Superior temporal gyrus (tissue), 1 donor: ENCODE data around the gene CNN2.

Source experiments
- DNase-seq: peaks from one replicate; pipeline ENCODE4 v3.0.0-alpha.2; 2016; ENCODE audit errors: extremely low spot score

Gene CNN2

DNA sequence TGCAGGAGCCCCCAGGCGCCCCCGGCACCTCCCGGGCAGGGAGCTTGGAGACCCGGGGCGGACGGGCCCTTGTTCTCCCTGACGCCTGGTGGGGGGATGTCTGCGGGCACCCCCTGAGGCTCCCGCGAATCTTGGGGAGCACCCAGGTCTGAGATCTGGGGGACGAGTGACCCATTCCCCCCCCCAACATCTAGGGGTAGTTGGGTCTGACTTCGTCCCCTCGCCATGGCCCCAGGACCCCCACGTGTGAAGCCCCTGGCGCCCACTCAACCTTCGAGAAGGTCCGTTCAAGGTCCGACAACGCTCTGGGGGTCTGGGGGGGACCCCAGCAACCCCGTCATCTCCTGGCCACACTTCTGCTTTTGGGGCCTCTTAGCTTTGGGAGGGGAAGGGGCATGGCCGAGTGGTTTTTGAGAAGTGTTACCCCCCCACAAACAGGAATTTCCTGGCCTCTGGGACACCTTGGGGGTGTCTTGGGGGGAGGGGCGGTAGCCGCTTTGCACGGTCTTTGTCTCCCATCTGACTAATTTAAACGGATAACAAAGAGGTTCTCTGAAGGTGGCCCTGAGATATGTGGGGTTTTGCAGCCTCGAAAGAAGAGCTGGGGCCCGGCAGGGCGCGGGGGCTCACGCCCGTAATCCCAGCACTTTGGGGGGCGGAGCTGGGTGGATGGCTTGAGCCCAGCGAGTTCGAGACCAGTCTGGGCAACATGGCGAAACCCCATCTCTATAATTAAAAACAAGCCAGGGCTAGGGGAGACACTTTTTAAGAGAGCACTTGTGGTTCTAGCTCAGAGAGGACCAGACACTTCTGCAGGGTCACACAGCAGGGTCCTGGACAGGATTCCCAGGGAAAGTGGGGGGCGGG is 608 bp downstream of the CNN2 start:
- no peak for DNase-seq

DNA sequence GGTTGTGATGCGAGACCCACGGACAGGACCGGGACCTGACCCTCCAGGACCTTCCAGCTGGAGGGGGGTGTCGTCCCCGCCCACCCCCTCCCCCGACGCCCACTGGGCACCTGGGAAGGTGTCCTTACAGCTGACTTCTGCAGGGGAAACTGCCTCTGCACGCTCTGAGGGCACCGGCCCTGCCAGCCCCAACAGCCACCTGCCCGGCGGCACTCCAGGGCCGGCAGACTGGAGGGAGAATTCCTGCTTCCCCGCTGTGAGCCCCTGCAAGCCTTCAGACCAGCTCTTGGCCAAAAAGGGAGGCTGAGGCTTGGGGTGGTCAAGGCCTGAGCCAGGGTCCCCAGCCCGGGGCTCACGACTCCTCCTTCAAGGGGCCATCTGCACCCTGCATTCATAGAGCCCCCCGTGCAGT is 1.2 kb downstream of the CNN2 start:
- no peak for DNase-seq

DNA sequence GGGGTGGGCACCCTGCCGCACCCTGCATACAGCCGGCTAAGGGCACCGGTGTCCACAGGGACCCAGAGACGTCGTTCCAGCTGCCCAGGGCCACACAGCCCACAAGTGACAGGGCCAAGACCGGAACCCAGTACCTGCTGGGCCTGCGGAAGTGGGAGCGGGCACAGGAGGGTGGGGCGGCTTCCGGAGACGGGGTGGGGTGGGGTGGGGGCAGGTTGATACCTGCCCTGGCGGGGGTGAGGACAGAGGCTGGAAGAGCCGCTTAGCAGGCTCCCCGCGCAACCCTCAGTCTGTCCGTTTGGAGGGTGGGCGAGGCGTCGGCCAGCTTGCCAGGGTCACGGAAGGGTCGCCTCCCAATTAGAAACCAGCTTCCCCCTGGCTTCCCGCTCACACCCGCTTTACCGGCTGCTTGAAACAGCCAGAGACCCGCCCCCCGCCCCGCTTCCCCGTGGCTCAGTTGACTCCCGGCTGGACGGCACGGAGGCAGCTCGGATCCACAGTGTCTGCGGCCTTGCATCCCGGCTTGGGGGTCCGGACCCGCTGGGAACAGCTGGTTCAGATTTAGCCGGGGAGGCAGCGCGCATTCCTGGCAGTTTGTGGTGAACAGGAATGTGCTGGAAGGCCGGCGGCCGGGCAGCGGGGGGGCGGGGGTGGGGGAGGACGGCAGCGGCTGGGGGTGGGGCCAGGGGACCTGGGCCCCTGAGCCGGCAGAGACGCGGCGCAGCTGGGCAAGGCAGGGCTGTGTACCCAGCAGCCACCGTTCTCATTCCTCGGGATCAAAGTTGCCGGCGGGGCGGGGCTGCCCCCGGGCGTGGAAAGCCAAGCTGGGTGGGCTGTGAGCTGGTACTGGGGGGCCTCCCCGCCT is 1.9 kb downstream of the CNN2 start:
- no peak for DNase-seq

DNA sequence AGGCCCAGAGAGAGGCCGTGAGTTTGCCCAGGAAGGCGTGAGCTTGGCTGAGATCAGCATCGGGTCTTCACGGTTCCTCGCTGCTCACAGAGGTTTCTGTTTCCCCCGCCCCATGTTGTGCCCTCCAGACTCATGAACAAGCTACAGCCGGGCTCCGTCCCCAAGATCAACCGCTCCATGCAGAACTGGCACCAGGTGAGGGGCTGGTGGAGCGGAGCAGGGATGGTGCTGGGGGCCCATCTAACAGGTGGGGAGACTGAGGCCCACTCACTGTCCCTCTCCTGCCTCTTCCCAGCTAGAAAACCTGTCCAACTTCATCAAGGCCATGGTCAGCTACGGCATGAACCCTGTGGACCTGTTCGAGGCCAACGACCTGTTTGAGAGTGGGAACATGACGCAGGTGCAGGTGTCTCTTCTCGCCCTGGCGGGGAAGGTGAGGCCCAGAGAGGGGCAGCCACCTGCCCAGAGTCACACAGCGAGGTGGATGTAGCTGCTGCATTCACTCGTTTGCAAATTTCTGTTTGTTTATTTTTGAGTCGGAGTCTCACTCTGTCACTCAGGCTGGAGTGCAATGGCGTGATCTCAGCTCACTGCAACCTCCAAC is 6.0 kb downstream of the CNN2 start:
- DNase-seq, result no peak

DNA sequence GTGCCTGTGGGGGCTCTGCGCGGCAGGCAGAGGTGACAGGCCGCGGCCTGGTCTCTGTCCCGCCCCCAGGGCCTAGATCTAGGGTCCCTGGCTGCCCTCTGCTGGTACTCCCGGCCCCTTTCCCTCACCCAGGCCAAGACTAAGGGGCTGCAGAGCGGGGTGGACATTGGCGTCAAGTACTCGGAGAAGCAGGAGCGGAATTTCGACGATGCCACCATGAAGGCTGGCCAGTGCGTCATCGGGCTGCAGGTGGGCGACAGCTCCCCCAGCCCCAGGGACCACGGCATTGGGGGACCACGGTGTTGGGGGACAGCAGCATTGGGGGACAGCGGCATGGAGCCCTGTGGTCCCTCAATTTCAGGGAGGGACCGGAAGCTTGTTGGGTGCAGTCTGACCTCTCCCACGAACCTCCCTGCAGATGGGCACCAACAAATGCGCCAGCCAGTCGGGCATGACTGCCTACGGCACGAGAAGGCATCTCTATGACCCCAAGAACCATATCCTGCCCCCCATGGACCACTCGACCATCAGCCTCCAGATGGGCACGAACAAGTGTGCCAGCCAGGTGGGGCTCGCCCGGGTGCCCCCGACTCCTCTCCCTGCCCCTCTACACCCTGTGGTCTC is 9.7 kb downstream of the CNN2 start:
- DNase-seq, result no peak

DNA sequence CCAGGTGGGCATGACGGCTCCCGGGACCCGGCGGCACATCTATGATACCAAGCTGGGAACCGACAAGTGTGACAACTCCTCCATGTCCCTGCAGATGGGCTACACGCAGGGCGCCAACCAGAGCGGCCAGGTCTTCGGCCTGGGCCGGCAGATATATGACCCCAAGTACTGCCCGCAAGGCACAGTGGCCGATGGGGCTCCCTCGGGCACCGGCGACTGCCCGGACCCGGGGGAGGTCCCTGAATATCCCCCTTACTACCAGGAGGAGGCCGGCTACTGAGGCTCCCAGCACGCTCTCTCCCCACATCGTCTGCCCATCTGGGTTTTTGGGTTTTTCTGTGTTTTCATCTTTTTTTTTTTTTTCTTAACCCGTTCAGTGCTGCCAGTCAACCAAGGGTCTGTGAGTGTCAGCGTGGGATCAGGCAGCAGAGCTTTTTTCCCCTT is 11.2 kb downstream of the CNN2 start:
- no peak for DNase-seq

DNA sequence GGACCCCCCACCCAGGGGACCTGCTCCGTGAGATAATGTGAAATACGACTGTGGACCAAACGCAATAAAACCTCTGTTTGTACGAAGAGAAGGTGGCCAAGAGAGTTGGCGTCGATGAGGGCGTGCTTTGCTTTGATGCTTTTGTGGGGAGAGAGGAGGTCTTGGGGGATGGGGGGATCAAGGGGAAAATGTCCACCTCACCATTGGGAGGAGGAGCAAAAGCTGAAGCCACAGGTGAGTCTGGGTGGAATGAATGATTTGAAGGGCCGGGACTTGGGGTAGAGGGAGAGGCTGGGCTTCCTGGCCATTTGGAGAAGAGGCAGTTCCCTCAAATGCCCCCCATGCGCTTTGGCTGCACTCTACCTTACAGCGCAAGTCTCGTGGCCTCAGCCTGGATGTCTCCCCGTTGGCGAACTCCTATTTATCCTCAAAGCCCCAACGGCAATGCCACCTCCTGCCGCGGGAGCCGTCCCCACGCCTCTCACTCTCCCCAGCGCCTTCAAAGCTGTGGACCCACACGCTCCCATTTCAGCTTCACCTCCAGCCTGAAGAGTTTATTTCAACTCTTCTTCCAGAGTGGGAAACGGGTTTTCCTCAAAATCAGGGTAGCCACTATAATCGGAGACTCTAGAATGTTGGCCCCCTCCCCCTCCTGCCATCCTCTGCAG is 12.7 kb downstream of the CNN2 start:
- no peak for DNase-seq

DNA sequence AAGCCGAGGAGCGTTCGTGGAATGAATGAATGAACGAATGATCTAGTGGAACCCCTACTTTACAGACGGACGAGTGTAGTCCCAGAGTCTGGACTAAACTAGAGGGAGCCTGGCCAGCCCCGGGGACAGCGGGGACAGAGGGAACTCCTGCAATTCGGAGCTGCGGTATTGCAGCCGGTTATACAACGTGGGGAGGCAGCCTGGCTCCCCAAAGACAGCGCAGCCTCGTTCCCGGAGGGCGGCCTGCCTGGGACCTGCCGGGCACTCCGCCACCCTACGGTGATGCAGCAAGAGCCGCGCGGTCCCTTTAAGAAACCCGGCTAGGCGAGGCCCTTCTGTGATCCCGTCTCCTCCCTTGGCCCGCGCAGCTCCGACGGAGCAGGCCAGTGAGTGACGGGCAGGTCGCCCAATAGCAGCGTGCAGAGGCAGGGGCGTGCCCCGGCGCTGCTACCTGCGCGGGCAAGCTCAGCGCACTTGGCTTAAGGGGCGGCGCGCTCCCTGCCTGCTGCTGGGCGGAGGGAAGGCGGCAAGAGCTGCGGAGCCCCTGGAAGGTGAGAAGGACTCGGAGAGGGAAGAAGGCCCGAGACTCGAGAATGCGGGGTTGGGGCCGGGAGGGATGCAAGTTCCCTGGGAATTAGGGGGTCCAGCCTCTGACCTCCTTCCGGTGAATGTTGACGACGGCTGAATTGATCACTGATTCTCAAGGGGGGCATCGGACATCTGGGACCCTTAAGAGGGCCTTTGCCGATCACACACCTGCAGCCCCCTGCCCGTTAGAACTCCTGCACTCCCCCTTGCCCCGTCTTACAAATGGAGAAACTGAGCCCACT is 13.5 kb downstream of the CNN2 start, which contains the start of gene ABCA7:
TSS of gene ABCA7 (plus strand) at position 462 of the 830 bp plus-strand sequence. CDS start 1,255 bp downstream, outside the sequence.
- peak; percentile 97 for DNase-seq

DNA sequence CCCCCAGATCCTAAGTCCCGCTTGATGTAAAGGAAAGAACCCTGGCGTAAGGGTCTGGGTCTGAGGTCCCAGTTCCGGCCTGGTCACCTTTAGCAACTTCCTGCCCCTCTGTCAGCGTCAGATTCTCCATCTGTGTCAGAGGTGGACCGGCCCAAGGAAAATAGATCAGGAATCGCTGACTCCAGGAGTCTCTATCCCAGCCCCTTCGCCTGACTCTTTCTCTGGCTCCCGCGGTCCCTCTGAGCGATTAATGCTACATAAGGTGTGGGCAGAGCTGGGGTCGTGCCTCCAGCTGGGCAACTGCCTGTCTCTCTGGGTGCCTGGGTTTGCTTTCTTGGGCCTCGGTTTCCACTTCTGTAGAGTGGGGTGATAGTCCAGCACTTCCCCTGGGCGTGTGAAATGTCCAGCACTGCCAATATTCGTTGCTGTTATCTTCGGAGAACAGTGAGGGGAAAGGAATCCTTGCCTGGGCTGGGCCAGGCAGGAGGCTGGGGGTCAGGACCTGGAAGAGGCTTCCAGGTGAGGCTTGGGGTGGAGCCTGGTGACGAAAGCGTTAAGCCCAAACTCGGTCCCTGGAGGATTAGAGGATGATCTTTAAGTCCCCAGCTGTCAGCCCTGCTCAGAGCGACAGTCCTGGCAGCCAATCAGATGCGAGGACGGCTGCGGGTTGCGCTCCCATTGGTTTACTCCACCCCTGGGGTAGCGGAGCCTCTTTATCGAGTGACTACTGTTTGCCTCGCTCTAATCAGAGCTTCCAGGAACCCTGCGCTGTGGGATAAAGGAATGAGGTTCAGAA is 14.3 kb downstream of the CNN2 start:
- peak; percentile 95 for DNase-seq

DNA sequence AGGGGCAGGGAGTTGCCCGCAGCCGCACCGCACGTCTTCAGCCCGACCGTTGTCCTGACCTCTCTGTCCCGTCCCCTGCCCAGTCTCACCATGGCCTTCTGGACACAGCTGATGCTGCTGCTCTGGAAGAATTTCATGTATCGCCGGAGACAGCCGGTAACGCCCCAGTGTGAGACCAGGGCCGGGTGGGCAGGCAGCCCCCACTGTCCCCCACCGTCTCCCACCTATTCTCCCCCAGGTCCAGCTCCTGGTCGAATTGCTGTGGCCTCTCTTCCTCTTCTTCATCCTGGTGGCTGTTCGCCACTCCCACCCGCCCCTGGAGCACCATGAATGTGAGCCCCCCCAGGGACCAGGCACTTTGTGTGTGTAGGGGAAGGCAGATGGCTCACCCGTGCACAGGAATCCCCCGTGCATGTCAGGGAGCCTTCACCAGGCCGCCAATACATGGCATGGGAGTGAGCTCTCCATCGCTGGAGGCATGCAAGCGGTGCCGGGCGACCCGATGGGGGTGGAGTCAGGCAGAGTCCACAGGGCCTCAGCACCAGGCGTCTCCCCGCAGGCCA is 14.9 kb downstream of the CNN2 start:
- DNase-seq, result no peak

DNA sequence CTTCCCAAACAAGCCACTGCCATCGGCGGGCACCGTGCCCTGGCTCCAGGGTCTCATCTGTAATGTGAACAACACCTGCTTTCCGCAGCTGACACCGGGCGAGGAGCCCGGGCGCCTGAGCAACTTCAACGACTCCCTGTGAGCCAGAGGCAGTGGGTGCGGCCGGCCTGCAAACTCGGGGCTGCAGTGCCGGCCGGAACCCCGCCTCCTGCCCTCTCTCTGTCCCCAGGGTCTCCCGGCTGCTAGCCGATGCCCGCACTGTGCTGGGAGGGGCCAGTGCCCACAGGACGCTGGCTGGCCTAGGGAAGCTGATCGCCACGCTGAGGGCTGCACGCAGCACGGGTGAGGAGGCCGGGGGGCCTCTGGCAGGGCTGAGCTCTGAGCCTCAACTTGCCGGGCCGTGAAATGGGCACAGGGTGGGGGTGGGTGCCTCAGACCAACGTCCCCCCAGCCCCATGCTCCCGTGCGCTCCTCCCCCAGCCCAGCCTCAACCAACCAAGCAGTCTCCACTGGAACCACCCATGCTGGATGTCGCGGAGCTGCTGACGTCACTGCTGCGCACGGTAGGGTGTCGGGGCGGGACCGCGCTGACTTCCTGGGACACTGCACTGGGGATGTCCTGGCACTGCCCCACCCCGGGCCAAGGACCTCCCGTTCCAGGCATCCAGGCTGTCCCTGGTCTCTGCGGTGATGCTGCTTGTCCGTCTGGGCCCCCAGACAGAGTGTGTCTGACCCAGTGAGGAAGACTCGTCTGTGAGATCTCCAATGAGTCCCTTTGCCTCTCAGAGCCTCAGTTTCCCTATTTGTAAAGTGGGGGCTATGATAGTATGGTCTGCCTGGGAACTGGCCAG is 15.7 kb downstream of the CNN2 start:
- DNase-seq, result no peak

DNA sequence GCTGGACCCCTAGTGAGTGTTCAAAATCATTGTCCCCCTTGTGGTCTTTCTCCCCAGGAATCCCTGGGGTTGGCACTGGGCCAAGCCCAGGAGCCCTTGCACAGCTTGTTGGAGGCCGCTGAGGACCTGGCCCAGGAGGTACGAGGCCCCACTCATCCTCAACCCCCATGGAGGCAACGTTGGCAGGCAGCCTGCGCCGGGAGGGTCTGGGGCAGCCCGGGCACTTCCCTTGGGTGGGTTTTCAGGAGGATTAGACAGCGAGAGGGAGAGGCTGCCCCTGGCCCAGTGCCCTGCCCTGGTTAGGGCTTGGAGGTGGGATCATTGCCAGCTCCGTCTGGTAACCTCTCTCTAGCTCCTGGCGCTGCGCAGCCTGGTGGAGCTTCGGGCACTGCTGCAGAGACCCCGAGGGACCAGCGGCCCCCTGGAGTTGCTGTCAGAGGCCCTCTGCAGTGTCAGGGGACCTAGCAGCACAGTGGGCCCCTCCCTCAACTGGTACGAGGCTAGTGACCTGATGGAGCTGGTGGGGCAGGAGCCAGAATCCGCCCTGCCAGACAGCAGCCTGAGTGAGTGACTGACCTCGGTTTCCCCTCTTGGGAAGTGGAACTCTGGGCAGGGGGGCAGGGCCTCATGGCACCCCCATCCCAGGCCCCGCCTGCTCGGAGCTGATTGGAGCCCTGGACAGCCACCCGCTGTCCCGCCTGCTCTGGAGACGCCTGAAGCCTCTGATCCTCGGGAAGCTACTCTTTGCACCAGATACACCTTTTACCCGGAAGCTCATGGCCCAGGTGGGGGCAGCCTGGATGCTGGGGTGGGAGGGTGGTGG is 16.5 kb downstream of the CNN2 start:
- DNase-seq, result no peak

DNA sequence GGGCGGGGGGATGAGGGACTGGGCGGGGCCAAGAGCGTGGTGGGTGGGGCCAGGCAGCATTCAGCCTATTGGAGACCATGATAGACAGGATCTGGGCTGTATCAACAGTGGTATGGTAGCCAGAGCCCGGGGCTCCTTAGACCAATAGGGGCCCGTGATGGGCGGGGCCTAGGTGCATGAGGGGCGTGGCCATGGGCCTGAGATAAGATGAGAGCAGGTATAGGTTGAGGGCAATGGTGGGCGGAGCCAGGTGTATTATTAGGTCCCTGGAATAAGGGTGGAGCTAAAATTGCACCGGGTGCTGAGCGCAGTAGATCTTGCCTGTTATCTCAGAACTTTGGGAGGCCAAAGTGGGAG is 18.8 kb downstream of the CNN2 start:
- no peak for DNase-seq

DNA sequence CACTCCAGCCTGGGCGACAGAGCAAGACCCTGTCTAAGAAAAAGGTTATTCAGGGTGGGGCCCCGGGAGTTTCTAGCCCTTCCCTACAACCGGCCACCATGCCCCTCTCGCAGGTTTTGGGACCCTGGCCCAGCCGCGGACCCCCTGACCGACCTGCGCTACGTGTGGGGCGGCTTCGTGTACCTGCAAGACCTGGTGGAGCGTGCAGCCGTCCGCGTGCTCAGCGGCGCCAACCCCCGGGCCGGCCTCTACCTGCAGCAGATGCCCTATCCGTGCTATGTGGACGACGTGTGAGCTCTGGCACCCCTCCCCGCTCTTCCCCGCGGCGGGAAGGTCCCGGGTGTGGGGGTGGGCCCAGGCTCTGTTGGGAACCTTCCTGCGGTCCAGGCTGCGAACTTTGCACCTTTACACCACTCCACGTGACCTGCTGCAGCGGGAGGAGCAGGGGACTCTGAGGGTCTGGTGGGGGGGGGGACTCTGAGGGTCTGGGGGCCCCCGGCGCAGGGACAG is 19.8 kb downstream of the CNN2 start:
- no peak for DNase-seq

DNA sequence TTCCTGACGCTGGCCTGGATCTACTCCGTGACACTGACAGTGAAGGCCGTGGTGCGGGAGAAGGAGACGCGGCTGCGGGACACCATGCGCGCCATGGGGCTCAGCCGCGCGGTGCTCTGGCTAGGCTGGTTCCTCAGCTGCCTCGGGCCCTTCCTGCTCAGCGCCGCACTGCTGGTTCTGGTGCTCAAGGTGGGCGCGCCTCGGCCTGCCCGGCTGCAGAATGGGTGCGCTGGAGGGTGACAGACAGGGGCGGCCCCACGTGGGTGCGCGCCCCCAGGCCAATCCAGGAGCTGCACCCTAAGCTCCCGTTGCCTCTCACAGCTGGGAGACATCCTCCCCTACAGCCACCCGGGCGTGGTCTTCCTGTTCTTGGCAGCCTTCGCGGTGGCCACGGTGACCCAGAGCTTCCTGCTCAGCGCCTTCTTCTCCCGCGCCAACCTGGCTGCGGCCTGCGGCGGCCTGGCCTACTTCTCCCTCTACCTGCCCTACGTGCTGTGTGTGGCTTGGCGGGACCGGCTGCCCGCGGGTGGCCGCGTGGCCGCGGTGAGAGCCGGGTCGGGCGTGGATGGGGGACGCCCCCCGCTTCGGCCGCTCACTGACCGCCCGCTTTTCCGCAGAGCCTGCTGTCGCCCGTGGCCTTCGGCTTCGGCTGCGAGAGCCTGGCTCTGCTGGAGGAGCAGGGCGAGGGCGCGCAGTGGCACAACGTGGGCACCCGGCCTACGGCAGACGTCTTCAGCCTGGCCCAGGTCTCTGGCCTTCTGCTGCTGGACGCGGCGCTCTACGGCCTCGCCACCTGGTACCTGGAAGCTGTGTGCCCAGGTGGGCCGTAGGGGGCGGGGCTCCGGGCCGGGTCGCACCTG is 20.7 kb downstream of the CNN2 start:
- DNase-seq, result no peak

DNA sequence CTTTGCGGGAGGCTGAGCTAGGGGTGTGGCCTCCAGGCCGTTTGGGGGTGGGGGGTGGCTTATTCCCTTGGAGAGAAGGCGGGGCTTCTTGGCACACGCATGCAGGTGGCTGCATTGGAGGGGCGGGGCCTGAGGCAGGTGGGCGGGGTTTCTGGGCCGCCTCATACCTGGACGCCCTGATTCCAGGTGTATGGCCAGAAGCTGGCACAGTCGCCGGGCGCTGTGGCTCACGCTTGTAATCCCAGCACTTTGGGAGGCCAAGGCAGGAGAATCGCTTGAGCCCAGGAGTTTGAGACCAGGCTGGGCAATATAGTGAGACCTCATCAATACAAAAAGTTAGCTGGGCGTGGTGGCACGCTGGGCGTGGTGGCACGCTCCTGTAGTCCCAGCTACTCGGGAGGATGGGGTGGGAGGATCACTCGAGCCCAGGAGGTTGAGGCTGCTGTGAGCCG is 21.3 kb downstream of the CNN2 start:
- no peak for DNase-seq
